ENCODE data around the gene OR7A10.

The OR7A10 gene

DNA sequence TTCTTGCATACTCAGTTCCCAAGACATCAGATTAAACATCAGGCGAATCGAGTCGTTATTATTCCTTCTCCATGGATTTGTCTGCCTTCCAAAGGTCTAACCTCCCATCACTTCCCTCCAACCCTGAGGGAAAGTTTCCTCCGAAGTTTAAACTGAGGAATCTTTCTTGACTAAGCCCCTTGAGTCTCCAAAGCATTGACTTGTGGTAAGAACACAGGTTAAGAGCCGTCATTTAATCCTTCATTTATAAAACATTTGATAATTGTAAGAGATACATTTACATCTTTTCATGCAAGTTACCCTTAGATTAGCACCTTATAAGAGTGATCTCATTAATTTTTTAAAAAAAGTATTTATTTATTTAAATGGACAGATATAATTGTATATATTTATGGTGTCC is at the start of gene OR7A10:
TSS of gene OR7A10 (minus strand) at position 101 of the 400 bp plus-strand sequence. CDS start 7,045 bp downstream, outside the sequence.
- no peak for DNase-seq (ENCODE audit: low read depth)

DNA sequence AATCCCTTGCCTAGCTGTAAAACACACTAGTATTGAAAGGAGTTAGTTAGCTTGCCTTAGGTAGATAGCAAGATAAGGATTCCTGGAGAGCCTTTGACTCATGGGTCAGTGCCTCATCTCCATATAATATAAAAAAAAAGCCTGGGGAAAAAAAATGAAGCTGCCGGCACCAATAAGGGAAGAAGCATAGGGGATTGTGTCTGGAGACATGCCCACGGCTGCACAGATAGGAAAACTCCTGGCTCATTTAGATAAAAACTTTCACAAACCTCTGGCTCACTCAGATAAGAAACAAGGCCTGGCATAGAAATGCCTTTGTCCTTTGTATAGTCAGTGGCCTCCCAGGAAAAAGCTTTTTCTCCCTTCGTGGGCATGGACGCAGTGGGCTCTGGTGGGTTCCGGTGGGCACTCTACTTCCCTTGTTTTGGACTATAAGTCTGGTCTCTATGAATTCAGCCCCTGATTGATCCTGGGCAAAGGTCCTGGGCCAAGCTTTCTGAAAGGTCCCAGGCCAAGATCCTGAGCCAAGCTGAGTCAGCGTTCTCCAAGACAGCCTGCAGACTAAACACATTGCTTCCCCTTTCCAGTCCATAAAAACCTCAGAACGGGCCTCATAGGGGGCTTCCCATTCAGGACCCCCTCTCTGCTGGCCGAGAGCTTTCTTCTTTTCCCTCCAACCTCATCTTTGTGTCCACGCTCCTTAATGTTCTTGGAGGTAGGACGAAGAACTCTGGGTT is 42.1 kb upstream of the OR7A10 start:
- DNase-seq (ENCODE audit: low read depth), result no peak

DNA sequence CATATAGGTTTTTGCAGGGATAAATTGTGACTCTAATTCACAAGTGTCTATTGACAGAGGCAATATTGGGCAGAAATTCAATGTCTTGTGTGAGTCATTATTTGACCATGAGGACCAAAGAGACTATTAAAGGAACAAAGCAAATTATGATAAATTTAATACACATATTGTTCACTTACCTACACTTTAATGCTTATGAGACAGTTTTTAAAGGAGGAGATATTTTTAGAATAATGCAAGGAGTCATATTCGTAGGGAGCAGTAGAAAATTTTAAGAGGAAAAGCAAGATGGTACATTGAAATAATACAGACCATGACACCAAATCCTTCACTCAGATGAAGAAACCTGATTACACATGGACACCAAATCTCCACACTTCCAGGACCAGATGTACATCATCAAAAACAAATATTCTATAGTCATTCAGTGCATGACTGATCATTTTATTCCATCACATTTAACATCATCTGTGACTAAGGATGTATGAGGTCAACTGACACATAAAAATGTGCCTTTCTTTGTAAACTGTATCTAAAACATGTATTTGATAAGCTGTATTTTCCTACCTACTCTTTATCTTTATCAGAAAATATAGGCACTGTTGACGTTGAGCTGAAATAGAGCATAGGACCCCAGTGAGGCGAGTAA is 41.4 kb upstream of the OR7A10 start:
- DNase-seq (ENCODE audit: low read depth), result no peak

DNA sequence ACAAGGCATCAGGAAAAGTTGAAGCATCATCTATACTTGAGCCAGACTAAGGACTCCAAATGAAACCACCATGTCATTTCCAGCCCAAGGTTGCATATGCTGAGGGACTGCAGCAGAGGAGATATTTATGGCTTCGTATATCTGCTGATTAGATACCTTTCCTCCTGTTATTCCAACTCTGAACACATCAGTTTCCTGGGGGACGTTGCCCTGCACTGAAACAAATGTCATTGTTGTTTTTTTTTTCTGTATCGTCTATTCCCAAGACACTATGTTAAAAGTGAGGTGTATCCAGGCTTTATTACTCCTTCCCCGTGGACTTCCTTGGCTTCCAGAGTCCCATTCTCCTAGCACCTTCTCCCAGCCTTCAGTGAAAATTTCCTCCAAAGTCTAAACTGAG is 37.3 kb upstream of the OR7A10 start, which contains the start of gene OR7A17:
TSS of gene OR7A17 (minus strand) at position 101 of the 400 bp plus-strand sequence. CDS start 4,777 bp downstream, outside the sequence.
- no peak for DNase-seq (ENCODE audit: low read depth)

DNA sequence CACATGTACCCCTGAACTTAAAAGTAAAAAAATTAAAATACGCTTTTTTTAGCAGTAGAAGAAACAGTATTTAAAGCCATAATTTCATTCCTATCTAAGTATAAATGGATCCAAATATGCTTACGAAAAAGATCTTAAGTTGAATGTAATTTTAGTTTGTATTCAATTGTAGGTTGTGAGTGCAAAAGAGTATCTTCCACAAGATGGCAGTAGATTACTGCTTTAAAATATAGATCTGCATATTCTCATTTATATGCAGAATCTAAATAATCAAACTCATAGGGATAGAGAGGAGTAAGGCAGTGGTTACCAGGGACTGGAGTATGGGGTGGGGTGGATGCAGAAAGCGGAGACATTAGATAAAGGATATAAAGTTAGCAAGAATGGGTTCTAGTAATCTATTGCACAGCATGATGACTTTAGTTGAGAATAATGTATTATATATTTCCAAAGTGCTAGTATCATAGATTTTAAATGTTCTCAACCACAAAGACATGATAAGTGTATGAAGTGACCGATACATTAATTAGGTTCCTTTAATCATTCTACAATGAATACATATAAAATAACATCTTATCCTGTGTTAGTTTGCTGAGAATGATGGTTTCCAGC is 23.0 kb upstream of the OR7A10 start:
- DNase-seq (ENCODE audit: low read depth), result no peak

DNA sequence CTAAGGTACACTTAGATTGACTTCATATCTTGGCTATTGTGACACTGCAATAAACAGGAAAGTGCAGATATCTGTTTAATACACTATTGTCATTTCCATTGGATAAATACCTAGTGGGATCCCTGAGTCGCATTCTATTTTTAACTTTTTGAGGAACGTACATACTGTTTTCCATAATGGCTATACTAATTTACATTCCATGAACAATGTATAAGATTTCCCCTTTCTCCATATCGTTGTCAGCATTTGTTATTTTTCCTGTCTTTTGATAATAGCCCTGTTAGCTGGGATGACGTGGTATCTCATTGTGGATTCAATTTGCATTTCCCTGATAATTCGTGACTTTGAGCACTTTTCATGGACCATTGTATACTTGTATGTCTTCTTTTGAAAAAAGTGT is 19.8 kb upstream of the OR7A10 start:
- DNase-seq (ENCODE audit: low read depth), result no peak

DNA sequence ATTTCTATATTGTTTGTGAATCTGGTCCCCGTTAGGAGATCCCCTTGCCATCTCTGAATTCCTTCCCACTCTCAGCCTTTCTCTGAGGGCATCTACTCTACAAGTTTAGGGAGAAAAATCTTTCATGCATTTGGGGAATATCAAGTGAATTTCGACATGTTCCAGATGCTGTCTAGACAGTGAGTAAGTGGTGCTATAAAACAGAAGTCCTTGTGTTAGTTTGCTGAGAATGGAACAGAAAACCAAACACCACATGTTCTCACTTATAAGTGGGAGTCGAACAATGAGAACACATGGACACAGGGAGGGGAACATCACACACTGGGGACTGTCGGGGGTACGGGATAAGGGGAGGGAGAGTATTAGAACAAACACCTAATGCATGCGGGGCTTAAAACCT is 5.1 kb downstream of the OR7A10 start:
- DNase-seq (ENCODE audit: low read depth), result no peak

DNA sequence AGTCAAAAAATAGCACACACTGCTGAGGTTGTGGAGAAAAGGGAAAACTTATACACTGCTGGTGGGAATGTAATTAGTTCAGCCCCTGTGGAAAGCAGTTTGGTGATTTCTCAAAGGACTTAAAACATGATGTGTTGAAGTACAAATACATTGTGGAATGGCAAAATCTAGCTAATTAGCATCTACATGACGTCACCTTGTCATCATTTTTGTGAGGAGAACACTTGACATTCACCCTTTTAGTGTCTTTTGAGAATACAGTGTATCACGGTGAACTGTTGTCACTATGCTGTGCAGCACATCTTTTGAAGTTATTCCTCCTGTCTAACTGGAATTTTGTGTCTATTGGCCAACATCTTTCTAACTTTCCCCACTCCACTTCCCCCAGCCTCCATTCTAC is 5.6 kb downstream of the OR7A10 start:
- DNase-seq (ENCODE audit: low read depth), result no peak

DNA sequence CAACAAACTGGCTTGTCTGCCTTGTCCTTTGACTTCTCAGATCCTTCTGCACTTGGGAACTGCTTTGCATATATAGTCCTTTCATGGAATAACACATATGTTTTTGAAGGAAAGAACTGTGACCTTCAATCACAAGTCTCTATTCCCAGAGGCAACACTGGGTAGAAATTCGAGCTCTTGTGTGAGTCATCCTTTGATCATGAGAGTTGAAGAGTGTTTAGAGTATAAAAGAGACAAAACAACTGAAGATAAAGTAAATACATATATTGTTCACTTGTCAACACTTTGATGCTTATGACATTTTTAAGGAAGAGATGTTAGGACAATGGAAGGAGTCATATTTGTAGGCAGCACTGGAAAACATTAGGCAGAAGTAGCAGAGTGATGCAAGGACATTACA is 8.5 kb downstream of the OR7A10 start:
- DNase-seq (ENCODE audit: low read depth), result no peak

DNA sequence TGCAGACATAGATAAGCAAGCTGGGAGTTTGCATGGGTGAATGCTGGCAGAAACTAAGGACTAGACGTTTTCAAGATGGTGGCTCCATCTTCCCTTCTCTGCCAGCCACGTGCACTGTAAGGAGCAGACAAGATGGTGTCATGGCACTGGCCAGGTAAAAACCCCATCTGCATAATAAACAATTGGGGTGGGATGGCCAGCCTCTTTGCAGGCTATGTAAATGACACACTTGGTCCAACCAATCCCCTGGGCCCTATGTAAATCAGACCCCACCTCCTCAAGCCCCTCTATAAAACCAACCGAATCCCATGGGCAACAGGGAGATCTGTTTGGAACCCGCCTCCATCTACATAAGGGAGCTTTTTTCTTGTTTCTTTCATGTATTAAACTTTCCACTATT is 11.3 kb downstream of the OR7A10 start:
- no peak for DNase-seq (ENCODE audit: low read depth)

DNA sequence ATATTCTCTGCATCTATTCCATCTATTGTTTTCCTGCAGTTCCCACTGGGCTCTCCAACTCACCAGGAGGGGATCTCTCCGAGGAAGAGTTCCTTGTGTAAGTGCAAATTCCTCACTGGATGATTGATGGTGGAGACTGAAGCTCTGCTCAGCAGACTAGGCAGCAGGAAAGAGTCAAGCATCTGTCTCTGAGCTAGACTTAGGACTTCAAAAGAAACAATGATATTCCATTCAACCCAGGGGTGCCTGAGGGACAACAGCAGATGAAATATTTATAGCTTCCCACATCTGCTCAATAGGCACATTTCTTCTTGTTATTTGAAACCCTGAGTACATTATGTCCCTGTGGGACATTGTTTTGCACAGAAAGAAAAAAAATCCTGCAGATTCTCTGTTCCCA is 13.7 kb downstream of the OR7A10 start, which contains the start of the genes OR7A5 and OR7C1:
TSS of gene OR7A5 (minus strand) at position 175 of the 400 bp plus-strand sequence. CDS start 6,944 bp downstream, outside the sequence.
TSS of gene OR7C1 (minus strand) at position 175 of the 400 bp plus-strand sequence. CDS start 35,049 bp downstream, outside the sequence.
- DNase-seq (ENCODE audit: low read depth), result no peak

DNA sequence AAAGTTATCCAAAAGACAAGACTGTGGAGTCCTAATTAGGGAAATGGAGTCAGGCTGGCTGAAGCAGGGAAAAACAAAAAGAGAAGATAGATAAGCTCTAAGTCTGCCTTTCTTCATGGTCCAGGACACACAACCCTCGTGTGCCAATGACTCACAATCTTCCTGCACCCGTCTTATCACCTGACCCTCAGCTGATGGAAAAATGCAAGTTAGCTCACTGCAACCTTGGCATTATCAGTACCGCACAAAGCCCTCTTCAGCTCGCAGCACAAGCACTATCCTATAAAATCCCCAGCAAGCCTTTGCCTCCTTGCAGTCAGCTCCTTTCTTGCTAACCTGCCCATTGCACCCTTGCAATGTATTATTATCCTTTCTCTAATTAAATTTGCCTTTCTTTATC is 18.0 kb downstream of the OR7A10 start:
- DNase-seq (ENCODE audit: low read depth), result no peak

DNA sequence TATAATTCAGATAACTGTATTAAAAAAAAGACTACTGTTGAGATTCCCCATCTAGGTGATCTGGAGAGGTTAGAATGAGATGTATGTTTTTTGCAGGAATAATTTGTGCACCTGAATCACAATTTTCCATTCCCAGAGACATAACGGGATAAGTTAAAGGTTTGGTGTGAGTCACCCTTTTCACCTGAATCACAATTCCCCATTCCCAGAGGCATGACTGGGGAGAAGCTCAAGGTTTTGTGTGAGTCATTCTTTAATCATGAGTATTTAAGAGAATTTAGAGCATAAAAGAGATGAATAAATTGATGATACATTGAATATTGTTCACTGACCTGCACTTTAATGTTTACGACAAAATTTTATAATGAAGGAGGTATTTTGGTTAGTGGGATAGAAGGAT is 22.7 kb downstream of the OR7A10 start:
- DNase-seq (ENCODE audit: low read depth), result no peak

DNA sequence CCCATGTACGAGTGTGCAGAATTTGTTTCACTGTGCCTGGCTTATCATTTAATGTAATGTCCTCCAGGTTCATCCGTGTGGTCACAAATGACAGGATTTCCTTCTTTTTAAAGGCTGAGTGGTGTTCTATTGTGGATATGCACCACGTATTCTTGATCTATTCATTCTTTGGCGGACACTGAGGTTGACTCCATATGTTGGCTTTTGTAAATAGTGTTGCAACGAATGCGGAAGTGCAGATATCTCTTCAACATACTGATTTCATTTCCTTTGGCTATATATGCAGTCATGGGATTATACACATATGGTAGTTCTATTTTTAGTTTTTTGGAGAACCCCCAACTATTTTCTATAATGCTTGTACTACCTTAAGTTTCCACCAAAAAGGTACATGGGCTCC is 26.8 kb downstream of the OR7A10 start:
- no peak for DNase-seq (ENCODE audit: low read depth)

DNA sequence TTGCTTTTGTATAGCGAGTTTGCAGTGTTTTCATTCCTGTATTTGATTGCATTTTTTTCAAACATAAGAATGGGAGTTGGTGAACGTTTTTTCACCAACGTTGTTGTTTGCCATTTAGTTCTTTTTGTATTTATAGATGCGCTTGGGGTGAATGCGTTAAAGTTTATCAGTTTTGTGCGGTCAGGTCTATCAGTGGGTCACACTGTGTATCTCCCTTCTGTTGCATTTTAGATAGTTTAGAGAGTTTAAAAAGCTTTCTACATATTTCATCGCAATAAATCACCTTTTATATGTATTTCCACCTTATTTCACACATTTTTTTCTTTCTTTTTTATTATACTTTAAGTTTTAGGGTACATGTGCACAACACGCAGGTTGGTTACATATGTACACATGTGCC is 30.1 kb downstream of the OR7A10 start:
- no peak for DNase-seq (ENCODE audit: low read depth)

DNA sequence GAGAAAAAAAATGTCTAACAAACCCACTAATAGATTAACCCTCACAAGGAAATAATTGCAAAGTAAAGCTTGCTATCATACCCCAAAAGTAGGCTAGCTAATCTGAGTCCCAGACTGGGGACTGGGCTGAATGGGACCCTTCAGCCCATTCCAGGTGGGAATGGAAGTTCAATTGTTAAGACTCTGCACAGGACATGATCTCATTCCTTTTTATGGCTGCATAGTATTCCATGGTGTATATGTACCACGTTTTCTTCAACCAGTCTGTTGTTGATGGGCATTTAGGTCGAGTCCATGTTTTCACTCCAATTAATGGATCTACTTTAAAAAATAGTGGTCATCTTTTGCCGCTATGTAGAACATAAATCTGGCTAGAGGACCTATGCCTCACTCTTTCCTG is 31.7 kb downstream of the OR7A10 start:
- DNase-seq (ENCODE audit: low read depth), result no peak

DNA sequence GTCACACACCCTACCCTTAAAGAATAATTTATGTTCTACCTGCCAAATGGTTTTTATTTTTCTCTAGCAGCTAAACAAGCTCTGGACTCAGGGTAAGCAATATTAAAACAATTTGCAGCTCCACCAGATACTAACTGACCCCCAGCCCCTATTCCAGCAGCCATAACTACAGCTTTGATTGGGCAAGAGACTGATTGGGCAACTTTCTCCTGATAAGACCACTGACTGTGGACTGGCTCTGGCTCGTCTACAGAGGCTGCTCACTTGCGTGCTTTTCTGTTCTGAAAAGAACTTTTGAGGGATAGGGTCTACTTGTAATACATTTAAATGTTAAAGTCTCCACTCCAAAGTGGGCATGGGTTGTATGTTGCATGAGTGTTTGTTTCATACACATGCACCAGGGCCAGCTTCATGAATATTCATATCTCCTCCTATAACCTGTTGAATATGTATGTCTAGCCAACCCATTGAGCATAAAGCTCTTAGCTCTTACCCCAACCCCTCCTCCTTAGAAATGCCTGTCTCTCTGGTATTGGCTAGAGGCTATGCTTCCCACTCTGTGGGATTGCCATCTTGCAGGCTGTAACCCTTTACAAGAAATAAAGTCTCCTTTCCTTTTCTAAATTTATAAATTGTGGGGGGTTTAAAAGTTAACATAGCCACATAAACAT is 33.6 kb downstream of the OR7A10 start:
- DNase-seq (ENCODE audit: low read depth), result no peak

DNA sequence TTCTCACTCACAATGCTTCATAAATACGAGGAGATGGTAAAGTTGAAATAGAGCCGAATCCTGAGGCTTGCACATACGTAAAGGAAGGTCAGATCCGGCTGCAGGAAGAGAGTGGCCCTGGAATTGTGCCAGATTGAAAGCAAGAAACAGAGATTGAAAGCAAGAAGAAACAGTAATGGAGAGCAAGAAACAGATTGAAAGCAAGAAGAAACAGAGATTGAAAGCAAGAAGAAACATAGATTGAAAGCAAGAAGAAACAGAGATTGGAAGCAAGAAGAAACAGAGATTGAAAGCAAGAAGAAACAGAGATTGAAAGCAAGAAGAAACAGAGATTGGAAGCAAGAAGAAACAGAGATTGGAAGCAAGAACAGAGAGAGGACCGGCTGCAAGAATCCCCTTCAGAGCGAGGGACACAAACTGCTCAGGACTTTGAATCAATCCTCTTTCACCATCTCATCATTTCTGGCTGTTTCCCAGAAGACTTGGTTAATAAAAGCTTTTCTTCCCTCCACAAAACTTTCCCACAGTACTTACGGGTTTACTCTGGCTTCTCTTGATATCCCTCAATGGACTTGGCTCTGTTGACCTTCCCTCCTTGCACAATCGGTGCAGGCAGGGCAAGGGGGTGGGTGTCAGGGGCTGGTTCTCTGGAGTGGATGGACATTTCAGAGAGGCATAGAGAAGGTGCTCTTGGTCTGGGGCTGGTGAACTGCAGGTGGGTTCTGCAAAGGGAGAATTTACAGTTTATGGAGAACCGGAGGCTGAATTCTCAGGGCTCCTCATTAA is 39.3 kb downstream of the OR7A10 start:
- no peak for DNase-seq (ENCODE audit: low read depth)

DNA sequence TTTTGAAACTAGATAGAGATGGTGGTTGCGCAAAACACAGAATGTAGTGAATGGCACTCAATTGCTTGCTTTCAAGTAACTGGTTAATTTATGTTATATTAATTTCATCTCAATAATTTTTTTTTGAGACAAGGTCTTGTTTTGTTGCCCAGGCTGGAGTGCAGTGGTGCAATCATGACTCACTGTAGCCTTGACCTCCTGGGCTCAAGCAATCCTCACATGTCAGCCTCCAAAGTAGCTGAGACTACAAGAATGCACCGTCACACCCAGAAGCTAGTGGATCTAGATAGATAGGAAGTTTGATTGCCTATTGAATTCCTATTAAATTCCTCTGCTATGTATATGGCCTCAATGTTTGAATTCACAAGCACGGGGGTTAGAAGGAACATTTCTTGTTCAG is 44.0 kb downstream of the OR7A10 start:
- no peak for DNase-seq (ENCODE audit: low read depth)

DNA sequence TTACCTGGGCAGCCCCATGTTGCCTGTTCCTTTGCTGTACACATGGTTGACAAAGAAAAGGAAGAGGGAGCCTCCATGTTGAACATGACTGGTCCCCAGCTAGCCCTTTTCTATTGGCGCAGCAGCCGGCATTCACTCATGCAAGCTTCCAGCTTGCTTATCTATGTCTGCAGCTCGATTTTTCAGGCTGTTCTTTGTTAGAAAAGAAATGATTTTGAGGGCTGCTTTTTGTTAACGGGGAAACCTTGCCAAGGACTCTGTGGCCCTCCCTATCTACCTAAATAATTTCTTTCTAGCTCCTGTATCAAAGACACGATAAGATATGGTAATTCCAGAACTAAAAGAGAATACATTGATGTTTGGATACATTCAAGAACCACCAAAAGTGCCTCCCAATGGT is 50.0 kb downstream of the OR7A10 start:
- no peak for DNase-seq (ENCODE audit: low read depth)

DNA sequence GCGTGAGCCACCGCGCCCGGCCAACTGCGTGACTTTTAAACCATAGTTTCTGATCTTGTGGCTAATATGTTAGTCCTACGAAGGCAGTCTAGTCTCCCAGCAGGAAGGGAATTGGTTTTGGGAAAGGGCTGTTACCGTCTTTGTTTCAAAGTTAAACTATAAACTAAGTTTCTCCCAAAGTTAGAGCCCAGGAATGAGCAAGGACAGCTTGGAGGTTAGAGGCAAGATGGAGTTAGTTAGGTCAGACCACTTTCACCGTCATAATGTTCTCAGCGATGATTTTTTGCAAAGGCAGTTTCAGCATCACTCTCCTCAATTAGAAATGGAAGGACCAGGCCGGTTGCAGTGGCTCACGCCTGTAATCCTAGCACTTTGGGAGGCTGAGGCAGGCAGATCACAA is 52.7 kb downstream of the OR7A10 start:
- DNase-seq (ENCODE audit: low read depth), result no peak
